Adrenal gland (tissue), 5 donors: ENCODE results near the gene TMEM8B.

ENCODE experiments used
- CTCF ChIP-seq, 6 experiments: fragments of 450-650 bp in 4 of 6; fragments of 200-600 bp in 2 of 6; sonication (generic) in 1 of 6; IDR thresholded peaks; 1 replicate in 5 of 6; 2 replicates in 1 of 6; pipeline versions ENCODE4 v1.5.1 to v1.8.0; 2016 to 2021; ENCODE audit warnings: antibody characterized with exemption in 6 of 6, mild to moderate bottlenecking in 2 of 6, moderate library complexity in 1 of 6
- POLR2A ChIP-seq, 2 donors: fragments of 450-650 bp; IDR thresholded peaks; one replicate each; pipeline ENCODE4 v1.6.1; 2017; ENCODE audit warnings: antibody characterized with exemption in 2 of 2, mild to moderate bottlenecking in 2 of 2, moderate library complexity in 1 of 2
- donor health status: DM: no; HTN: no; CAD: no.

DNA sequence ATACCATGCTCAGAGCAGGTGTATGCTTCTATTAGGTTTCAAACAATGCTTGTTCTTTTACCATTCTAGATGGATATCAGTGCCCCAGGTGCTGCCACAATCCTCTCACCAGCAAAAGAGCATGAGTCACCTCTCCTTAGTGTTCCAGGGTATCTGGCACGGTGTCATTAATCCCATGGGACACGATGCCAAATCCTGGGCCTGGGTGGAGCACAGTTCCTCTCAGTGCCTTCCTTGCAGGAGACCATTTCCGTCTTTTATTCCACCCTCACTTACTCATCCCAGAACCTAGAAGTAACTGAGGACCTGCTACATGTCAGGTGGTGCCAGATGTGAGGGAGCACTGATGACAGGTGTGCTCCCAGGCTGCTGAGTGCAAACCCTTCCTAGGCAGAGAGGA lies 42.5 kb downstream of the TMEM8B start:
- TF ChIP-seq CTCF (IDR thresholded peaks at IDR 0.05) (no peak), POLR2A (IDR thresholded peaks at IDR 0.05) (no peak)
